Keratinocyte (primary cell): ENCODE measurements around the gene CDC40. TPM values are rescaled to one million over a fixed set of nuclear protein-coding genes. Genes with fewer than 3 reads are reported as not detected.

ENCODE experiments used
- DNase-seq: peaks from one replicate; pipeline ENCODE4 v3.0.0-alpha.2; 2011; ENCODE audit warnings: low read depth, missing footprints, low spot score
- FAIRE-seq: peaks from 2 replicates; lab custom pipeline; 2011; peaks lifted over from hg19 to GRCh38; lab: Jason Lieb, UNC
- H2AFZ ChIP-seq: 2 replicates; pipeline ENCODE4 v1.6.0; 2012; ENCODE audit warnings: low read length, control low read depth, inconsistent platforms; ENCODE audit not compliant: control insufficient read depth
- H3K27ac ChIP-seq: 2 replicates; pipeline ENCODE4 v1.5.1; 2011; ENCODE audit warnings: low read length; ENCODE audit not compliant: control insufficient read depth, insufficient read depth
- H3K27me3 ChIP-seq: 3 replicates; pipeline ENCODE4 v1.6.0; 2011; ENCODE audit warnings: low read length; ENCODE audit not compliant: control insufficient read depth, insufficient read depth; ENCODE audit errors: extremely low read depth
- H3K36me3 ChIP-seq, 2 experiments: 2 replicates in 1 of 2; 3 replicates in 1 of 2; pipeline ENCODE4 v1.5.1; 2011; ENCODE audit warnings: low read length in 2 of 2, mild to moderate bottlenecking in 1 of 2; ENCODE audit not compliant: control insufficient read depth in 2 of 2, insufficient read depth in 2 of 2; ENCODE audit errors: extremely low read depth in 1 of 2
- H3K4me1 ChIP-seq: 3 replicates; pipeline ENCODE4 v1.5.1; 2011; ENCODE audit warnings: low read length; ENCODE audit not compliant: control insufficient read depth, insufficient read depth; ENCODE audit errors: extremely low read depth
- H3K4me2 ChIP-seq: 3 replicates; pipeline ENCODE4 v1.6.0; 2011; ENCODE audit warnings: low read depth, low read length; ENCODE audit not compliant: control insufficient read depth, insufficient read depth; ENCODE audit errors: extremely low read depth
- H3K4me3 ChIP-seq, 3 experiments: fragments of 200-600 bp in 1 of 3; sonication (generic) in 1 of 3; 2 replicates in 2 of 3; 3 replicates in 1 of 3; pipeline ENCODE4 v1.5.1; 2011 to 2016; ENCODE audit warnings: low read length in 3 of 3, mild to moderate bottlenecking in 3 of 3, control low read depth in 2 of 3, inconsistent platforms in 1 of 3, low read depth in 1 of 3, mixed read lengths in 1 of 3, mixed run types in 1 of 3, moderate library complexity in 1 of 3; ENCODE audit not compliant: control insufficient read depth in 2 of 3, insufficient read depth in 2 of 3; ENCODE audit errors: extremely low read depth in 1 of 3
- H3K79me2 ChIP-seq: 2 replicates; pipeline ENCODE4 v1.6.0; 2012; ENCODE audit warnings: low read length; ENCODE audit not compliant: control insufficient read depth, insufficient read depth
- H3K9ac ChIP-seq: 3 replicates; pipeline ENCODE4 v1.6.0; 2011; ENCODE audit warnings: low read length; ENCODE audit not compliant: control insufficient read depth, insufficient read depth; ENCODE audit errors: extremely low read depth
- H3K9me1 ChIP-seq: 3 replicates; pipeline ENCODE4 v1.6.0; 2011; ENCODE audit warnings: low read length; ENCODE audit not compliant: control insufficient read depth, insufficient read depth; ENCODE audit errors: extremely low read depth
- H3K9me3 ChIP-seq: 2 replicates; pipeline ENCODE4 v1.5.1; 2012; ENCODE audit warnings: low read depth, low read length; ENCODE audit not compliant: control insufficient read depth
- H4K20me1 ChIP-seq: 3 replicates; pipeline ENCODE4 v1.6.0; 2011; ENCODE audit warnings: low read length; ENCODE audit not compliant: control insufficient read depth, insufficient read depth; ENCODE audit errors: extremely low read depth
- EZH2 ChIP-seq: IDR thresholded peaks from one replicate; pipeline ENCODE4 v1.6.1; 2012; ENCODE audit warnings: inconsistent platforms, mild to moderate bottlenecking, low read length, moderate library complexity
- dilution Hi-C: fragments of 300-500 bp; cut with MboI; formaldehyde crosslinking; loops from one replicate; pipeline ENCODE4 v1.7.0; 2020; ENCODE audit warnings: low sequenced_read_pairs; ENCODE audit not compliant: extremely low pct_ligation_motif_present
- polyA plus RNA-seq, 5 experiments: library from polyadenylated mRNA; depleted of rRNA in 3 of 5; stranded (reverse) in 3 of 5; stranded (forward) in 1 of 5; unstranded in 1 of 5; fragments of >200 nt; gene quantifications; 1 replicate in 1 of 5; 2 replicates in 3 of 5; 3 replicates in 1 of 5; pipeline versions ENCODE4 v1.2.1 to v1.2.3, GENCODE V29; 2011 to 2012; ENCODE audit warnings: missing spikeins in 2 of 5, low read depth in 1 of 5, low replicate concordance in 1 of 5
- TF ChIP-seq, protein P1 (sequence below), 3 experiments: IDR thresholded peaks in 1 of 3; conservative IDR thresholded peaks in 1 of 3; optimal IDR thresholded peaks in 1 of 3; 2 replicates in 2 of 3; 3 replicates in 1 of 3; pipeline versions ENCODE3 to v1.5.1; 2011; ENCODE audit warnings: low read length in 3 of 3, mild to moderate bottlenecking in 3 of 3, moderate library complexity in 2 of 3, control low read depth in 1 of 3, inconsistent platforms in 1 of 3; ENCODE audit not compliant: insufficient read depth in 2 of 3; ENCODE audit errors: extremely low read depth in 1 of 3

CDC40 gene
- polyA plus RNA-seq, 1 donor (not counting 4 experiments of a cell fraction or from before 2014, with no cell fraction given), result 15.8 TPM

DNA sequence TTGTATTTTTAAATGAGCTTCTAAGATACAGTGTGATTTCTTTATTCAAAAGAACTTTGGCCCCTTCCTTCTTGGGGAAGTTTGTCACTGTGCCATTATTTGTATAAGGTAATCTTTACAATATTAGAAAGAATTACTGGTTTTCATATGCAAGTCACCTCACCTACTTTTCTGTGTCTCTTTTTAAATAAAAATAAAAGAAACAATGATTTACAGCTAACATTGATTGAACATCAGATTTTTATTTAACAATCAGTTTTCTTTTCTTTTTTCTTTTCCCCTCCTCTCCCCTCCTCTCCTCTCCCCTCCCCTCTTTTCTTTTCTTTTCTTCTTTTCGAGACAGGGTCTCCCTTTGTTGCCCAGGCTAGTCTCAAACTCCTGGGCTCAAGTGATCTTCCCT lies 46.0 kb downstream of the CDC40 start:
- FAIRE-seq, result no peak
- Histone ChIP-seq H3K9me3 (no peaks in the 10 kb centered on the region), H3K4me3 (no peak overlapping the region), H3K4me1 (no peaks in the 10 kb centered on the region), H3K9me1 (no peaks in the 10 kb centered on the region), H3K36me3 (peaks cover 5 to 6% of the 10 kb centered on the region in 2 experiments), H3K4me2 (no peak overlapping the region), H4K20me1 (no peaks in the 10 kb centered on the region), H2AFZ (no peak overlapping the region), H3K9ac (no peak overlapping the region), H3K27me3 (no peaks in the 10 kb centered on the region), H3K79me2 (no peaks in the 10 kb centered on the region), H3K27ac (no peak overlapping the region)
- dilution Hi-C loops, result no loop called here
- TF ChIP-seq EZH2, result no peak
- TF ChIP-seq, protein P1, sequence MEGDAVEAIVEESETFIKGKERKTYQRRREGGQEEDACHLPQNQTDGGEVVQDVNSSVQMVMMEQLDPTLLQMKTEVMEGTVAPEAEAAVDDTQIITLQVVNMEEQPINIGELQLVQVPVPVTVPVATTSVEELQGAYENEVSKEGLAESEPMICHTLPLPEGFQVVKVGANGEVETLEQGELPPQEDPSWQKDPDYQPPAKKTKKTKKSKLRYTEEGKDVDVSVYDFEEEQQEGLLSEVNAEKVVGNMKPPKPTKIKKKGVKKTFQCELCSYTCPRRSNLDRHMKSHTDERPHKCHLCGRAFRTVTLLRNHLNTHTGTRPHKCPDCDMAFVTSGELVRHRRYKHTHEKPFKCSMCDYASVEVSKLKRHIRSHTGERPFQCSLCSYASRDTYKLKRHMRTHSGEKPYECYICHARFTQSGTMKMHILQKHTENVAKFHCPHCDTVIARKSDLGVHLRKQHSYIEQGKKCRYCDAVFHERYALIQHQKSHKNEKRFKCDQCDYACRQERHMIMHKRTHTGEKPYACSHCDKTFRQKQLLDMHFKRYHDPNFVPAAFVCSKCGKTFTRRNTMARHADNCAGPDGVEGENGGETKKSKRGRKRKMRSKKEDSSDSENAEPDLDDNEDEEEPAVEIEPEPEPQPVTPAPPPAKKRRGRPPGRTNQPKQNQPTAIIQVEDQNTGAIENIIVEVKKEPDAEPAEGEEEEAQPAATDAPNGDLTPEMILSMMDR (optimal IDR thresholded peaks at IDR 0.05 in 1 of 3, IDR thresholded peaks at IDR 0.05 in 1 of 3, conservative IDR thresholded peaks at IDR 0.05 in 1 of 3; ENCODE audit: extremely low read depth in 1 of 3, insufficient read depth in 2 of 3, low read length in 3 of 3), result no peak
- no peak for DNase-seq

DNA sequence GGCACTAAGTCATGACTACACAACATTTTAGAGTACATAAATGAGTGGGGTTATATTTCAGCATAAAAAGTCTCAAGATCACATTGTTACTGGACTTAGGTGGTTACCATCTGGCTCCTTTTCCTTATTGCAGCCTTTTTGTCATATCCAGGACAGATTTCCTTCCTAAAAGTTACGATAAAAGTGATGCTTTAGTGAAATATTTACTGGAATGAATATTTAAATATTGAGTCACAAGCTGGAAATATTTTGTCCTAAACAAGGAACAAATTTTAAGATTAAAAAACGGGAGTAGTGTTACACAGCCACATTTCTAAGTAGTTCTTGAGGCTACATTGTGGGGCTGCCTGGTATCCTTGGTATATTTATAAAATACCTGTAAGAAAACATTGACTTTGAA lies 52.2 kb downstream of the CDC40 start:
- Histone ChIP-seq H2AFZ (no peak overlapping the region), H3K79me2 (no peaks in the 10 kb centered on the region), H4K20me1 (no peaks in the 10 kb centered on the region), H3K27ac (no peak overlapping the region), H3K9me3 (no peaks in the 10 kb centered on the region), H3K27me3 (no peaks in the 10 kb centered on the region), H3K36me3 (peaks cover 0 to 4% of the 10 kb centered on the region in 2 experiments), H3K4me3 (no peak overlapping the region), H3K9me1 (no peaks in the 10 kb centered on the region), H3K4me1 (no peaks in the 10 kb centered on the region), H3K9ac (no peak overlapping the region), H3K4me2 (no peak overlapping the region)
- DNase-seq (no peak), FAIRE-seq (no peak)
- TF ChIP-seq, protein P1 (optimal IDR thresholded peaks at IDR 0.05 in 1 of 3, IDR thresholded peaks at IDR 0.05 in 1 of 3, conservative IDR thresholded peaks at IDR 0.05 in 1 of 3; ENCODE audit: extremely low read depth in 1 of 3, insufficient read depth in 2 of 3, low read length in 3 of 3), result no peak
- no peak for TF ChIP-seq EZH2
- dilution Hi-C loops, result no loop called here
